ENCODE data around the gene PLIN3.

GRCh38 chr19:4911786-4912672 is 44.6 kb upstream of the PLIN3 start:
- TF ChIP-seq CTCF (IDR thresholded peaks at IDR 0.05; ENCODE audit: low read depth, low read length), result peak; percentile 78
- TF ChIP-seq EZH2phosphoT487 (IDR thresholded peaks at IDR 0.05; ENCODE audit: low read depth), result no peak

Measured in OCI-LY3 (cell line).